HCT116 (cell line): ENCODE measurements around the gene METTL21A. TPM values are rescaled to one million over a fixed set of nuclear protein-coding genes. Genes with fewer than 3 reads are reported as not detected.

Experiments
- ATAC-seq: fragments of 200-7000 bp; cut with Tn5 transposase; 2 replicates; pipeline ENCODE4 v1.9.1; 2020; ENCODE audit warnings: mild to moderate bottlenecking, moderate library complexity
- BruUV-seq: library from RNA; stranded (reverse); fragments of 400-500 nt; replicated peaks from 2 replicates; lab custom pipeline; 2021; lab: Mats Ljungman, UMichigan
- CTCF ChIA-PET: fragments of 300-600 bp; sonication (Branson Sonifier 250); formaldehyde crosslinking; loops from one replicate; lab custom pipeline; 2021; ENCODE audit warnings: antibody characterized with exemption; lab: Charles Lee
- POLR2A ChIA-PET: fragments of 300-600, 350-600 bp; sonication (Branson Sonifier 250); formaldehyde crosslinking; loops from one replicate; lab custom pipeline; 2021; ENCODE audit warnings: antibody characterized with exemption; lab: Charles Lee
- RAD21 ChIA-PET, 2 experiments: fragments of 300-600 bp; sonication (Branson Sonifier 250); formaldehyde crosslinking; loops; one replicate each; lab custom pipeline; 2023; ENCODE audit warnings: low total read pairs in 2 of 2; ENCODE audit not compliant: uncharacterized antibody in 2 of 2, unreplicated experiment in 2 of 2, low non-redundant PET in 1 of 2; lab: Charles Lee
- DNase-seq: peaks from one replicate; pipeline ENCODE4 v3.0.0-alpha.2; 2010; ENCODE audit warnings: low read depth, low spot score
- H2AFZ ChIP-seq: fragments of 200-600 bp; shearing (Covaris generic), sonication (generic); 2 replicates; pipeline ENCODE4 v1.6.1; 2017; ENCODE audit warnings: low read depth, mixed run types, mixed read lengths, antibody characterized with exemption, low read length; ENCODE audit not compliant: poor library complexity, severe bottlenecking
- H3K27ac ChIP-seq: 2 replicates; pipeline ENCODE4 v1.5.1; 2012; ENCODE audit warnings: low read depth, low read length
- H3K27me3 ChIP-seq: fragments of 200-600 bp; sonication (generic); 2 replicates; pipeline ENCODE4 v1.6.1; 2016; ENCODE audit warnings: mixed run types, low read length, mixed read lengths; ENCODE audit not compliant: insufficient read depth
- H3K36me3 ChIP-seq, 2 experiments: fragments of 200-500 bp in 1 of 2; fragments of 200-600 bp in 1 of 2; sonication (Bioruptor generic) in 1 of 2; sonication (generic) in 1 of 2; 2 replicates each; pipeline versions ENCODE4 v1.5.1 to v1.6.1; 2014 to 2016; ENCODE audit warnings: low read length in 2 of 2, inconsistent platforms in 1 of 2, mixed read lengths in 1 of 2, mixed run types in 1 of 2; ENCODE audit not compliant: insufficient read depth in 2 of 2, control insufficient read depth in 1 of 2
- H3K4me1 ChIP-seq, 2 experiments: fragments of 200-600 bp in 1 of 2; sonication (generic) in 1 of 2; 2 replicates each; pipeline versions ENCODE4 v1.5.1 to v1.6.1; 2012 to 2017; ENCODE audit warnings: low read length in 2 of 2, inconsistent platforms in 1 of 2, mild to moderate bottlenecking in 1 of 2, mixed read lengths in 1 of 2, mixed run types in 1 of 2, moderate library complexity in 1 of 2; ENCODE audit not compliant: insufficient read depth in 2 of 2, control insufficient read depth in 1 of 2
- H3K4me2 ChIP-seq: fragments of 200-600 bp; sonication (generic); 2 replicates; pipeline ENCODE4 v1.6.1; 2017; ENCODE audit warnings: mixed run types, low read length, mixed read lengths
- H3K4me3 ChIP-seq, 2 experiments: fragments of 200-600 bp in 1 of 2; sonication (generic) in 1 of 2; replicated peaks in 1 of 2; 2 replicates each; pipeline ENCODE4 v1.5.1; 2011 to 2016; ENCODE audit warnings: low read length in 2 of 2, control low read depth in 1 of 2, low read depth in 1 of 2, mild to moderate bottlenecking in 1 of 2, mixed read lengths in 1 of 2, mixed run types in 1 of 2
- H3K79me2 ChIP-seq: fragments of 200-600 bp; sonication (generic); 2 replicates; pipeline ENCODE4 v1.6.1; 2017; ENCODE audit warnings: mild to moderate bottlenecking, mixed run types, low read length, moderate library complexity, mixed read lengths; ENCODE audit not compliant: insufficient read depth
- H3K9ac ChIP-seq: fragments of 200-600 bp; sonication (generic); 2 replicates; pipeline ENCODE4 v1.6.1; 2016; ENCODE audit warnings: low read length, mixed read lengths
- H3K9me2 ChIP-seq: fragments of 200-600 bp; sonication (generic), shearing (Covaris generic); 2 replicates; pipeline ENCODE4 v1.6.1; 2017; ENCODE audit warnings: mixed run types, mild to moderate bottlenecking, moderate library complexity; ENCODE audit not compliant: insufficient read depth
- H3K9me3 ChIP-seq, 2 experiments: fragments of 200-500 bp in 1 of 2; fragments of 200-600 bp in 1 of 2; sonication (Bioruptor generic) in 1 of 2; sonication (generic) in 1 of 2; 2 replicates each; pipeline ENCODE4 v1.6.1; 2014 to 2017; ENCODE audit warnings: low read length in 2 of 2, mixed read lengths in 2 of 2, inconsistent platforms in 1 of 2, low read depth in 1 of 2, mild to moderate bottlenecking in 1 of 2, mixed run types in 1 of 2, moderate library complexity in 1 of 2; ENCODE audit not compliant: control insufficient read depth in 1 of 2, insufficient read depth in 1 of 2
- H4K20me1 ChIP-seq: fragments of 200-600 bp; sonication (generic), shearing (Covaris generic); 2 replicates; pipeline ENCODE4 v1.6.1; 2017; ENCODE audit warnings: mixed run types, mild to moderate bottlenecking, moderate library complexity; ENCODE audit not compliant: insufficient read depth
- CBX3 ChIP-seq: IDR thresholded peaks from 2 replicates; pipeline ENCODE4 v1.6.1; 2012; ENCODE audit warnings: low read depth
- CEBPB ChIP-seq: IDR thresholded peaks from 2 replicates; pipeline ENCODE4 v1.6.1; 2012; ENCODE audit warnings: low read depth
- FOSL1 ChIP-seq: IDR thresholded peaks from 2 replicates; pipeline ENCODE4 v1.6.1; 2012; ENCODE audit warnings: low read depth
- JUND ChIP-seq: IDR thresholded peaks from 2 replicates; pipeline ENCODE4 v1.6.1; 2012
- MAX ChIP-seq: IDR thresholded peaks from 2 replicates; pipeline ENCODE4 v1.6.1; 2012
- SP1 ChIP-seq: IDR thresholded peaks from 2 replicates; pipeline ENCODE4 v1.6.1; 2012; ENCODE audit warnings: low read depth
- SRF ChIP-seq: IDR thresholded peaks from 2 replicates; pipeline ENCODE4 v1.6.1; 2012; ENCODE audit warnings: low read depth
- intact Hi-C: fragments of 100-400 bp; cut with micrococcal nuclease; formaldehyde crosslinking; loops from 2 replicates; pipeline ENCODE4 v1.10.0; 2022
- total RNA-seq: library from RNA; stranded (reverse); gene quantifications from one replicate; pipeline ENCODE4 v1.2.1, GENCODE V29; 2021; ENCODE audit not compliant: unreplicated experiment
- TF ChIP-seq, protein P1 (sequence below), 3 experiments: fragments of 200-600 bp in 1 of 3; sonication (generic) in 1 of 3; IDR thresholded peaks in 2 of 3; conservative IDR thresholded peaks in 1 of 3; 2 replicates each; pipeline ENCODE4 v1.5.1; 2012 to 2017; ENCODE audit warnings: low read depth in 2 of 3, low read length in 2 of 3, antibody characterized with exemption in 1 of 3, borderline replicate concordance in 1 of 3, control low read depth in 1 of 3, mild to moderate bottlenecking in 1 of 3, mixed read lengths in 1 of 3, mixed run types in 1 of 3, moderate library complexity in 1 of 3; ENCODE audit not compliant: insufficient read depth in 1 of 3

The METTL21A gene
- total RNA-seq, 1 experiment from 2014 or later = 25.7 TPM

DNA sequence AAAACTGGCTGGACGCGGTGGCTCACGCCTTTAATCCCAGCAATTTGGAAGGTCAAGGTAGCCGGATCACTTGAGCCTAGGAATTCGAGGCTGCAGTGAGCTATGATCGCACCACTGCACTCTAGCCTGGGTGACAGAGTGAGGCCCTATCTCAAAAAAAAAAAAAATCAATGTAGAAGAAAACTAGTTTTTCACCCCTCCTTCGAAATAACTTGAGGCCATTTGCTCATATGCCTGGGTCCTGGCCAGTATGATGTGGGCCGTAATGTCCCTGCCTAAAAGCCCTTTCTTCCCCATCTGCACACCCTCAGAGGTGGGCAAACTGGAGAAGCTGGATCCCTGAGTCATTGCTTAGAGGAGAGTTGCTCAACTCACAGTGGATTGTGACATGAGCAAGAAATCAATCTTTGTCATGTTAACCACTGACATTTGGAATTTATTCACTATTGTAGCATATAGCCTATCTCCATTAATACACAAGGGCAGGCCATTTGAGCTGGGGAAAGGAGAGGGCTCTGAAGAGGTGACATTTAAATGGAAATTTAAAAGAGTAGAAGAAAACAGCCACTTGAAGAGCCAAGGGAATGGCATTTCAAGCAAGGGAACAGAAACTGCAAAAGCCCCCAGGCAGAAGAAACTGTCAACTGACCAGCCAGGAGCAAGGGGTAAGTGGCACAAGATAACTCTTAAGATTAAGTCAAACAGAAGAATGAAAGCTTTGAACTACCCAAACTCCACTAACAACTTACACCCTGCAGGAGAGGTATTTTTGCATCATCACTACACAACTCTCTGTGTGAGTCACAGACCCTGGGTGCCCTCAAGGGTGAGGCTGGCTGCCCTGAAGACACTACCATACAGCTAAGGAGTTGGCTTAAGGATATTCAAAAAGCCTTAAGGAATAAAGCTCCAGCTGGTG, 7.6 kb upstream of the METTL21A start:
- Histone ChIP-seq H3K79me2 (no peaks in the 10 kb centered on the region), H3K4me3 (no peak overlapping the region; a peak in 1 of 4 replicates), H3K9ac (no peak overlapping the region), H3K4me1 (peaks cover 16 to 24% of the 10 kb centered on the region in 2 experiments), H3K36me3 (no peaks in the 10 kb centered on the region), H3K9me2 (no peaks in the 10 kb centered on the region), H3K27me3 (no peaks in the 10 kb centered on the region), H2AFZ (peak overlapping the region; percentile 24), H3K27ac (no peak overlapping the region), H3K4me2 (peak overlapping the region; percentile 60), H4K20me1 (no peaks in the 10 kb centered on the region), H3K9me3 (no peaks in the 10 kb centered on the region)
- intact Hi-C loops = no loop called here
- TF ChIP-seq CBX3 (peak; percentile 82), SRF (no peak), MAX (peak; percentile 14; the same call in 1 of the 2 replicates), SP1 (peak; percentile 72), CEBPB (peak; percentile 99), FOSL1 (peak; percentile 69), JUND (peak; percentile 76)
- TF ChIP-seq, protein P1, sequence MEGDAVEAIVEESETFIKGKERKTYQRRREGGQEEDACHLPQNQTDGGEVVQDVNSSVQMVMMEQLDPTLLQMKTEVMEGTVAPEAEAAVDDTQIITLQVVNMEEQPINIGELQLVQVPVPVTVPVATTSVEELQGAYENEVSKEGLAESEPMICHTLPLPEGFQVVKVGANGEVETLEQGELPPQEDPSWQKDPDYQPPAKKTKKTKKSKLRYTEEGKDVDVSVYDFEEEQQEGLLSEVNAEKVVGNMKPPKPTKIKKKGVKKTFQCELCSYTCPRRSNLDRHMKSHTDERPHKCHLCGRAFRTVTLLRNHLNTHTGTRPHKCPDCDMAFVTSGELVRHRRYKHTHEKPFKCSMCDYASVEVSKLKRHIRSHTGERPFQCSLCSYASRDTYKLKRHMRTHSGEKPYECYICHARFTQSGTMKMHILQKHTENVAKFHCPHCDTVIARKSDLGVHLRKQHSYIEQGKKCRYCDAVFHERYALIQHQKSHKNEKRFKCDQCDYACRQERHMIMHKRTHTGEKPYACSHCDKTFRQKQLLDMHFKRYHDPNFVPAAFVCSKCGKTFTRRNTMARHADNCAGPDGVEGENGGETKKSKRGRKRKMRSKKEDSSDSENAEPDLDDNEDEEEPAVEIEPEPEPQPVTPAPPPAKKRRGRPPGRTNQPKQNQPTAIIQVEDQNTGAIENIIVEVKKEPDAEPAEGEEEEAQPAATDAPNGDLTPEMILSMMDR (IDR thresholded peaks at IDR 0.05 in 2 of 3, conservative IDR thresholded peaks at IDR 0.05 in 1 of 3; ENCODE audit: borderline replicate concordance in 1 of 3, insufficient read depth in 1 of 3, low read depth in 2 of 3, low read length in 2 of 3) = no peak
- peak; percentile 89 for ATAC-seq
- CTCF ChIA-PET = interaction anchor here (0.9 to 2.0 kb wide), 3 partner anchors 8 to 60 kb away, joined by 3 to 8 read pairs (median 3); partner anchors contain the start of gene METTL21A
- no TSS peak for BruUV-seq
- RAD21 ChIA-PET = no interaction called here
- no peak for DNase-seq
- POLR2A ChIA-PET = interaction anchor here (1.1 kb wide), 1 partner anchor 80 kb away, joined by 3 read pairs; no protein-coding TSS in a partner anchor
